ENCODE measurements around the gene THBS2. TPM values are rescaled to one million over a fixed set of nuclear protein-coding genes. Genes with fewer than 3 reads are reported as not detected.
A peak's percentile ranks its signal among the peaks of the same experiment; 100 is the strongest.

THBS2 gene
- total and polyA plus RNA-seq, 2 donors (not counting 1 experiment from before 2014, with no cell fraction given) = 86.5 to 269 TPM

- no peak for DNase-seq (ENCODE audit: low read depth in 2 of 2)
- H3K27me3 ChIP-seq (ENCODE audit: control insufficient read depth, insufficient read depth, low read length) = no peaks in the 10 kb centered on the region
- peaks cover 12% of the 10 kb centered on the region for H3K4me1 ChIP-seq (ENCODE audit: control insufficient read depth, extremely low read depth, insufficient read depth, low read length)
- no peaks in the 10 kb centered on the region for H4K20me1 ChIP-seq (ENCODE audit: control insufficient read depth, extremely low read depth, insufficient read depth, low read length)
- H3K9me3 ChIP-seq (ENCODE audit: control insufficient read depth, insufficient read depth, low read depth, low read length) = no peaks in the 10 kb centered on the region
- no peak overlapping the region for H2AFZ ChIP-seq (ENCODE audit: low read length)
- no peak overlapping the region for H3K9ac ChIP-seq (ENCODE audit: insufficient read depth, low read length)
- H3K27ac ChIP-seq (ENCODE audit: insufficient read depth, low read length) = no peak overlapping the region
- no peaks in the 10 kb centered on the region for H3K79me2 ChIP-seq (ENCODE audit: control insufficient read depth, insufficient read depth, low read length)
- H3K4me3 ChIP-seq (replicated peaks in 1 of 4; ENCODE audit: control extremely low read depth in 1 of 4, insufficient read depth in 1 of 4, low read depth in 3 of 4, low read length in 4 of 4) = no peak overlapping the region
- no peak overlapping the region for H3K4me2 ChIP-seq (ENCODE audit: extremely low read depth, insufficient read depth, low read length)
- TF ChIP-seq, protein P1, sequence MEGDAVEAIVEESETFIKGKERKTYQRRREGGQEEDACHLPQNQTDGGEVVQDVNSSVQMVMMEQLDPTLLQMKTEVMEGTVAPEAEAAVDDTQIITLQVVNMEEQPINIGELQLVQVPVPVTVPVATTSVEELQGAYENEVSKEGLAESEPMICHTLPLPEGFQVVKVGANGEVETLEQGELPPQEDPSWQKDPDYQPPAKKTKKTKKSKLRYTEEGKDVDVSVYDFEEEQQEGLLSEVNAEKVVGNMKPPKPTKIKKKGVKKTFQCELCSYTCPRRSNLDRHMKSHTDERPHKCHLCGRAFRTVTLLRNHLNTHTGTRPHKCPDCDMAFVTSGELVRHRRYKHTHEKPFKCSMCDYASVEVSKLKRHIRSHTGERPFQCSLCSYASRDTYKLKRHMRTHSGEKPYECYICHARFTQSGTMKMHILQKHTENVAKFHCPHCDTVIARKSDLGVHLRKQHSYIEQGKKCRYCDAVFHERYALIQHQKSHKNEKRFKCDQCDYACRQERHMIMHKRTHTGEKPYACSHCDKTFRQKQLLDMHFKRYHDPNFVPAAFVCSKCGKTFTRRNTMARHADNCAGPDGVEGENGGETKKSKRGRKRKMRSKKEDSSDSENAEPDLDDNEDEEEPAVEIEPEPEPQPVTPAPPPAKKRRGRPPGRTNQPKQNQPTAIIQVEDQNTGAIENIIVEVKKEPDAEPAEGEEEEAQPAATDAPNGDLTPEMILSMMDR (conservative IDR thresholded peaks at IDR 0.05 in 1 of 2, IDR thresholded peaks at IDR 0.05 in 1 of 2; ENCODE audit: low read depth in 1 of 2, low read length in 2 of 2) = no peak
- TF ChIP-seq EZH2 (IDR thresholded peaks at IDR 0.05; ENCODE audit: low read length, missing control alignments) = no peak
- H3K36me3 ChIP-seq (ENCODE audit: control insufficient read depth, insufficient read depth, low read length) = peaks cover 5% of the 10 kb centered on the region
Measured at GRCh38 chr6:169211881-169212280, 41.8 kb downstream of the THBS2 start.

DNA sequence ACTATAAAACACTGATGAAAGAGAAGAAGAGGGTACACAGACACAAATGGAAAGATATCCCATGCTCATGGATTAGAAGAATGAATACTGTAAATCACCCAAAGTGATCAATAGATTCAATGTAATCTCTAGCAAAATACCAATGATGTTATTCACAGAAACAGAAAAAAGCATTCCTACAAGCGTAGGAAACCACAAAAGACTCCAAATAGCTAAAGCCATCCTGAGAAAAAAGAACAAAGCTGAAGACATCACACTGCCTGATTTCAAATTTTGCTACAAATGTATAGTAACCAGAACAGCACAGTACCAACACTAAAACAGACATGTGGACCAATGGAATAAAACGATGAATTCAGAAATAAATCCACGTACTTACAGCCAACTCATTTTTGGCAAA lies 43.0 kb downstream of the THBS2 start:
- Histone ChIP-seq H4K20me1 (ENCODE audit: control insufficient read depth, extremely low read depth, insufficient read depth, low read length) (no peaks in the 10 kb centered on the region), H3K36me3 (ENCODE audit: control insufficient read depth, insufficient read depth, low read length) (peaks cover 3% of the 10 kb centered on the region), H3K9ac (ENCODE audit: insufficient read depth, low read length) (no peak overlapping the region), H3K4me1 (ENCODE audit: control insufficient read depth, extremely low read depth, insufficient read depth, low read length) (peaks cover 13% of the 10 kb centered on the region), H3K4me3 (replicated peaks in 1 of 4; ENCODE audit: control extremely low read depth in 1 of 4, insufficient read depth in 1 of 4, low read depth in 3 of 4, low read length in 4 of 4) (no peak overlapping the region), H3K27ac (ENCODE audit: insufficient read depth, low read length) (no peak overlapping the region), H3K9me3 (ENCODE audit: control insufficient read depth, insufficient read depth, low read depth, low read length) (no peaks in the 10 kb centered on the region), H3K79me2 (ENCODE audit: control insufficient read depth, insufficient read depth, low read length) (no peaks in the 10 kb centered on the region), H2AFZ (ENCODE audit: low read length) (no peak overlapping the region), H3K4me2 (ENCODE audit: extremely low read depth, insufficient read depth, low read length) (no peak overlapping the region), H3K27me3 (ENCODE audit: control insufficient read depth, insufficient read depth, low read length) (no peaks in the 10 kb centered on the region)
- peak in 1 of 2 donors; percentile 58 for DNase-seq (ENCODE audit: low read depth in 2 of 2)
- TF ChIP-seq, protein P1 (conservative IDR thresholded peaks at IDR 0.05 in 1 of 2, IDR thresholded peaks at IDR 0.05 in 1 of 2; ENCODE audit: low read depth in 1 of 2, low read length in 2 of 2) = no peak
- no peak for TF ChIP-seq EZH2 (IDR thresholded peaks at IDR 0.05; ENCODE audit: low read length, missing control alignments)

- Histone ChIP-seq H3K27ac (ENCODE audit: insufficient read depth, low read length) (no peak overlapping the region), H3K4me1 (ENCODE audit: control insufficient read depth, extremely low read depth, insufficient read depth, low read length) (peaks cover 7% of the 10 kb centered on the region), H3K9me3 (ENCODE audit: control insufficient read depth, insufficient read depth, low read depth, low read length) (no peaks in the 10 kb centered on the region), H3K36me3 (ENCODE audit: control insufficient read depth, insufficient read depth, low read length) (no peaks in the 10 kb centered on the region), H3K79me2 (ENCODE audit: control insufficient read depth, insufficient read depth, low read length) (no peaks in the 10 kb centered on the region), H3K27me3 (ENCODE audit: control insufficient read depth, insufficient read depth, low read length) (no peaks in the 10 kb centered on the region), H4K20me1 (ENCODE audit: control insufficient read depth, extremely low read depth, insufficient read depth, low read length) (no peaks in the 10 kb centered on the region), H3K9ac (ENCODE audit: insufficient read depth, low read length) (no peak overlapping the region), H3K4me2 (ENCODE audit: extremely low read depth, insufficient read depth, low read length) (no peak overlapping the region), H2AFZ (ENCODE audit: low read length) (no peak overlapping the region), H3K4me3 (replicated peaks in 1 of 4; ENCODE audit: control extremely low read depth in 1 of 4, insufficient read depth in 1 of 4, low read depth in 3 of 4, low read length in 4 of 4) (no peak overlapping the region)
- TF ChIP-seq EZH2 (IDR thresholded peaks at IDR 0.05; ENCODE audit: low read length, missing control alignments) = no peak
- TF ChIP-seq, protein P1 (conservative IDR thresholded peaks at IDR 0.05 in 1 of 2, IDR thresholded peaks at IDR 0.05 in 1 of 2; ENCODE audit: low read depth in 1 of 2, low read length in 2 of 2) = no peak
- peak in 1 of 2 donors; percentile 75 for DNase-seq (ENCODE audit: low read depth in 2 of 2)
Measured at GRCh38 chr6:169208011-169208410, 45.6 kb downstream of the THBS2 start.

Measured in fibroblast of lung (primary cell).